ENCODE results near the gene GGA1. TPM values are rescaled to one million over a fixed set of nuclear protein-coding genes. Genes with fewer than 3 reads are reported as not detected.

GGA1 gene
- total RNA-seq, 3 donors from 2014 or later (not counting 1 experiment from before 2014, with no cell fraction given), result 69.3 to 87.8 (median 80.2) TPM

DNA sequence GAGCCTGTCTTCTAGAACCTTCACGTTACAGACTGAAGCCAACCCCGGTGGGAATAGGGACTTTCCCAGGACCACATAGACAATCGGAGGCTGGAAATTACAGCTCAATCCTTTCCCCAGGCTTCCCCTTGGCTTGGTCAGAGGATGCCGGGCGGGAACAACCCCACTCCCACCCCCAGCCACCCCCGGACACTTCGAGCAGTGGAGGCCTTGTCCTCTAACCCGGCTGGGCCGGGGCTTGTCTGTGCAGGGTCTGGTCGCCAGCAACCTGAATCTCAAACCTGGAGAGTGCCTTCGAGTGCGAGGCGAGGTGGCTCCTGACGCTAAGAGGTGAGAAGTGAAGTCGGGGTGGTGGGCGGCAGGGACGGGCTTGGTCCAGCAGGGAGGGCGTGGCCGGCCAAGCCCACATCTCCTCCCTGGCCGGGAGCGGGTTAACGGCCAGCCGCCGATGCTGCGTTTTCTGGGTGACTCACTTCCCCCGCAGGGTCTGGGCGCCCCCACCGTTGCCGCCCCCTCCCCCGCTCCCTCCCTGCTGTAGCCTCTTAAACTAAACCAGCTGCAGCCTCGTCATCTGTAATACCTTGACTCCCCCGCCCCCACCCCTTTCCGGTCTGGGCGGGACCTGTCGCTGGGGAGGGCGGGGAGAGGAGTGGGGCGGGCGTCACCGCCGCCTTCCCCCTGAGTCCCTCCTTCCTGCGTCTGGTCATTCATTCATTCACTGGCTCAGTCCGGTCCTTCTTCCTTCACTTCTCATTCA, 68.3 kb downstream of the GGA1 start:
- Histone ChIP-seq H3K4me1 (ENCODE audit: control insufficient read depth, insufficient read depth, low read length) (peaks cover 76% of the 10 kb centered on the region), H3K9me3 (ENCODE audit: control insufficient read depth, insufficient read depth, low read length) (no peaks in the 10 kb centered on the region), H3K27ac (ENCODE audit: low read length) (peak overlapping the region; percentile 97), H3K36me3 (ENCODE audit: control insufficient read depth, insufficient read depth, low read length) (peaks cover 5% of the 10 kb centered on the region), H3K4me3 (ENCODE audit: low read length) (peak overlapping the region; percentile 82), H3K27me3 (ENCODE audit: control insufficient read depth, insufficient read depth, low read length) (no peaks in the 10 kb centered on the region)
- Mint-ChIP-seq H3K4me1 (peaks cover 34 to 69% of the 10 kb centered on the region in 2 donors), H3K4me3 (peak overlapping the region; percentile 93), H3K27me3 (ENCODE audit: low read depth in 2 of 2) (no peaks in the 10 kb centered on the region), H3K9me3 (no peaks in the 10 kb centered on the region), H3K27ac (peak overlapping the region; percentile 94 to 97), H3K36me3 (no peaks in the 10 kb centered on the region)
- intact Hi-C loops (cut with micrococcal nuclease), result loop anchor here (1.0 to 5.0 kb wide), 2 partner anchors 19 to 70 kb away; partner anchors contain the start of genes GGA1 and PDXP
- DNase-seq (peak; percentile 91 to 95), ATAC-seq (peak; percentile 84 to 95 (median 87))
- TF ChIP-seq, protein P1, sequence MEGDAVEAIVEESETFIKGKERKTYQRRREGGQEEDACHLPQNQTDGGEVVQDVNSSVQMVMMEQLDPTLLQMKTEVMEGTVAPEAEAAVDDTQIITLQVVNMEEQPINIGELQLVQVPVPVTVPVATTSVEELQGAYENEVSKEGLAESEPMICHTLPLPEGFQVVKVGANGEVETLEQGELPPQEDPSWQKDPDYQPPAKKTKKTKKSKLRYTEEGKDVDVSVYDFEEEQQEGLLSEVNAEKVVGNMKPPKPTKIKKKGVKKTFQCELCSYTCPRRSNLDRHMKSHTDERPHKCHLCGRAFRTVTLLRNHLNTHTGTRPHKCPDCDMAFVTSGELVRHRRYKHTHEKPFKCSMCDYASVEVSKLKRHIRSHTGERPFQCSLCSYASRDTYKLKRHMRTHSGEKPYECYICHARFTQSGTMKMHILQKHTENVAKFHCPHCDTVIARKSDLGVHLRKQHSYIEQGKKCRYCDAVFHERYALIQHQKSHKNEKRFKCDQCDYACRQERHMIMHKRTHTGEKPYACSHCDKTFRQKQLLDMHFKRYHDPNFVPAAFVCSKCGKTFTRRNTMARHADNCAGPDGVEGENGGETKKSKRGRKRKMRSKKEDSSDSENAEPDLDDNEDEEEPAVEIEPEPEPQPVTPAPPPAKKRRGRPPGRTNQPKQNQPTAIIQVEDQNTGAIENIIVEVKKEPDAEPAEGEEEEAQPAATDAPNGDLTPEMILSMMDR (IDR thresholded peaks at IDR 0.05), result no peak
- WGBS (ENCODE audit: insufficient coverage), result under 1% methylated on average over 42 of the region's 42 CpGs

DNA sequence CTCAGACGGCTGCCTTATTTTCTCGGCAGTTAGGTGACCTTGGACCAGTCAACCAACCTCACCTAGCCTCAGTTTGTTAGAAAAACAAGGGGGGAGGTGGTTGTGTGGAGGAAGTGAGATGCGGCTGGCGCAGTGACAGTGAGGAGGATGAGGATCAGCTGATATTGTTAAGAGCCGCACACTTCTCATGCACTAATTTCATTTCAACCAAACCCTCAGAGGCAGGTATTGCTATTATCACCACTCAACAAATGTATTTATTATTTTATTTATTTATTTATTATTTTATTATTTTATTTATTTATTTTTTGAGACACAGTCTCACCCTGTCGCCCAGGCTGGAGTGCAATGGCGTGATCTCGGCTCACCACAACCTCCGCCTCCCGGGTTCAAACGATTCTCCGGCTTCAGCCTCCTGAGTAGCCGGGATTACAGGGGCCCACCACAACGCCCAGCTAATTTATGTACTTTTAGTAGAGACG, 68.9 kb downstream of the GGA1 start:
- H3K9me3 Mint-ChIP-seq, result no peaks in the 10 kb centered on the region
- DNase-seq (no peak), ATAC-seq (peak; percentile 41 to 69 (median 56))
- H3K27ac ChIP-seq (ENCODE audit: low read length), result peak overlapping the region; percentile 97
- intact Hi-C loops (cut with micrococcal nuclease), result loop anchor here (1.0 to 5.0 kb wide), 2 partner anchors 19 to 70 kb away; partner anchors contain the start of genes GGA1 and PDXP
- no peaks in the 10 kb centered on the region for H3K36me3 Mint-ChIP-seq
- H3K4me3 ChIP-seq (ENCODE audit: low read length), result peak overlapping the region; percentile 82
- no peaks in the 10 kb centered on the region for H3K27me3 Mint-ChIP-seq (ENCODE audit: low read depth in 2 of 2)
- H3K4me1 Mint-ChIP-seq, result peaks cover 34 to 63% of the 10 kb centered on the region in 2 donors
- peaks cover 70% of the 10 kb centered on the region for H3K4me1 ChIP-seq (ENCODE audit: control insufficient read depth, insufficient read depth, low read length)
- H3K36me3 ChIP-seq (ENCODE audit: control insufficient read depth, insufficient read depth, low read length), result peaks cover 5% of the 10 kb centered on the region
- peak overlapping the region; percentile 94 to 97 for H3K27ac Mint-ChIP-seq
- TF ChIP-seq, protein P1 (IDR thresholded peaks at IDR 0.05), result no peak
- no peaks in the 10 kb centered on the region for H3K27me3 ChIP-seq (ENCODE audit: control insufficient read depth, insufficient read depth, low read length)
- 54% methylated on average over 11 of the region's 15 CpGs for WGBS (ENCODE audit: insufficient coverage)
- H3K9me3 ChIP-seq (ENCODE audit: control insufficient read depth, insufficient read depth, low read length), result no peaks in the 10 kb centered on the region
- peak overlapping the region; percentile 93 for H3K4me3 Mint-ChIP-seq

DNA sequence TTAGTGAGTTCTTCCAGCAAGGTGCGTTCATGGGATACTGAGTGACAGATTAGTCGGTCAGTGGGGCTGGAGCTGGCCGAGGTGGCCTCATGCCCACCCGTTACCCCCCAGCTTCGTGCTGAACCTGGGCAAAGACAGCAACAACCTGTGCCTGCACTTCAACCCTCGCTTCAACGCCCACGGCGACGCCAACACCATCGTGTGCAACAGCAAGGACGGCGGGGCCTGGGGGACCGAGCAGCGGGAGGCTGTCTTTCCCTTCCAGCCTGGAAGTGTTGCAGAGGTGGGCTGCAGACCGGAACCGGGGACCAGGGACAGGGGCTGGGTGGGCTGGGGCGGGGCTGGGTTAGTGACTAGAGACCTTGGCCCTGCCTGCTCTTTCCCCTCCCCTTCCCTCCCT, 69.7 kb downstream of the GGA1 start:
- 74% methylated on average over 15 of the region's 18 CpGs for WGBS (ENCODE audit: insufficient coverage)
- TF ChIP-seq, protein P1 (IDR thresholded peaks at IDR 0.05), result no peak
- Histone ChIP-seq H3K9me3 (ENCODE audit: control insufficient read depth, insufficient read depth, low read length) (no peaks in the 10 kb centered on the region), H3K27me3 (ENCODE audit: control insufficient read depth, insufficient read depth, low read length) (no peaks in the 10 kb centered on the region), H3K4me3 (ENCODE audit: low read length) (no peak overlapping the region), H3K27ac (ENCODE audit: low read length) (peak overlapping the region; percentile 97), H3K36me3 (ENCODE audit: control insufficient read depth, insufficient read depth, low read length) (peaks cover 5% of the 10 kb centered on the region), H3K4me1 (ENCODE audit: control insufficient read depth, insufficient read depth, low read length) (peaks cover 61% of the 10 kb centered on the region)
- no peak overlapping the region for H3K4me3 Mint-ChIP-seq
- H3K4me1 Mint-ChIP-seq, result peaks cover 34 to 61% of the 10 kb centered on the region in 2 donors
- H3K9me3 Mint-ChIP-seq, result no peaks in the 10 kb centered on the region
- peak overlapping the region; percentile 94 to 97 for H3K27ac Mint-ChIP-seq
- intact Hi-C loops (cut with micrococcal nuclease), result loop anchor here (5.0 kb wide), 1 partner anchor 71 kb away; the partner anchor contains the start of gene GGA1
- no peak for ATAC-seq
- no peak for DNase-seq
- H3K27me3 Mint-ChIP-seq (ENCODE audit: low read depth in 2 of 2), result no peaks in the 10 kb centered on the region
- no peaks in the 10 kb centered on the region for H3K36me3 Mint-ChIP-seq

Measured in natural killer cell (primary cell).